Measurements from ENCODE around the gene MBD3L4. TPM values are rescaled to one million over a fixed set of nuclear protein-coding genes. Genes with fewer than 3 reads are reported as not detected.
"Not testable (repeated sequence)": the region's sequence is repeated elsewhere in the genome, so short reads cannot be mapped to it uniquely, and the experiment has no call there.

MBD3L4 gene
- total RNA-seq, 1 donor from 2014 or later, result not detected

DNA sequence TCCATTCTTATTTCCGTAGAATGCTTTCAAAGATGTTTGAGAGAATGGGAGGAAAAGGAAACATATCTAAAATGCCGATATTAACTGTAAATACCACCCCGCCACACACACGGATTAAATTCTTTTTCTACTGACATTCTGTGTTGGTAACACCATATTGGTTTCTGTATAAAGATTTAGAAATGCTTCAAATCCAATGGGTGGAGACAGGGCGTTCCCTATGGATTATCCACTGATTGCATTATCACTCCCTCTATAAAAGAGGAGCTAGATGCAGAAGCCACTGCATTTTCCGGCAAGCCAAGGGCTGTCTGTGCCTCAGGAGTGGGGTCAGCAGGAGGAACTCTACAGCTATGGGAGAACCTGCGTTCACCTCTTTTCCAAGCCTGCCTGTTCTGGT, 9.0 kb upstream of the MBD3L4 start, which contains the start of gene MBD3L2:
MBD3L2 (plus strand) TSS at position 301 of the 400 bp plus-strand sequence; CDS start at position 354, 53 bp downstream.
- DNase-seq (ENCODE audit: low read depth in 2 of 2), result not testable (repeated sequence)

DNA sequence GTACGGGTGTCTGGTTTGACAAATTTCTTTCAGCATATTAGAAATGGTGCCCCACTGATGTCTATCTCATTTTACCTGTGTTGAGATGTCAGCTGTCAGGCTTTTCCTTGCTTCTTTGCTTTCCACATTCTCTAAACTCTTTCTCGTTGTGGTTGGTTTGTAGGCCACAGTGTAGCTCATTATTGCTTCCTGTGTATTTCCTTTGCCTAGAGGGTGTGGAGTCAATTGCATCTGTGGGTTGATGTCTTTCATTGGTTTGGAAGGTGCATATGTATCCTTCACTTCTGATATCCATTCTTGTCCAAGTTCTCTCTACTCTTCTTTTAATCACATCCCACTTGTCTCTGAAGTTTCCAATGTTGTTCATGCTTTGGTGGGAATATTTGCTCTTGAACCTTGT, 1.6 kb upstream of the MBD3L4 start:
- DNase-seq (ENCODE audit: low read depth in 2 of 2), result not testable (repeated sequence)

DNA sequence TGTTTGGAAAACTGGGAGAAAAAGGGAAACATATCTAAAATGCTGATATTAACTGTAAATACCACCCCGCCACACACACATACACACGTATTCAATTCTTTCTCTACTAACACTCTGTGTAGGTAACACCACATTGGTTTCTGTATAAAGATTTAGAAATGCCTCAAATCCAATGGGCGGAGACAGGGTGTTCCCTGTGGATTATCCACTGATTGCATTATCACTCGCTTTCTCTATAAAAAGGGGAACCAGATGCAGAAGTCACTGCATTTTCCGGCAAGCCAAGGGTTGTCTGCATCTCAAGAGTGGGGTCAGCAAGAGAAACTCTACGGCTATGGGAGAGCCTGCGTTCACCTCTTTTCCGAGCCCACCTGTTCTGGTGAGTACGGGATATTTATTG, 9.7 kb downstream of the MBD3L4 start, which contains the start of gene MBD3L5:
MBD3L5 (plus strand) TSS at position 301 of the 400 bp plus-strand sequence; CDS start at position 335, 34 bp downstream.
- not testable (repeated sequence) for DNase-seq (ENCODE audit: low read depth in 2 of 2)

DNA sequence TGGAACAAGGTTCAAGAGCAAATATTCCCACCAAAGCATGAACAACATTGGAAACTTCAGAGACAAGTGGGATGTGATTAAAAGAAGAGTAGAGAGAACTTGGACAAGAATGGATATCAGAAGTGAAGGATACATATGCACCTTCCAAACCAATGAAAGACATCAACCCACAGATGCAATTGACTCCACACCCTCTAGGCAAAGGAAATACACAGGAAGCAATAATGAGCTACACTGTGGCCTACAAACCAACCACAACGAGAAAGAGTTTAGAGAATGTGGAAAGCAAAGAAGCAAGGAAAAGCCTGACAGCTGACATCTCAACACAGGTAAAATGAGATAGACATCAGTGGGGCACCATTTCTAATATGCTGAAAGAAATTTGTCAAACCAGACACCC, 11.2 kb downstream of the MBD3L4 start:
- not testable (repeated sequence) for DNase-seq (ENCODE audit: low read depth in 2 of 2)

DNA sequence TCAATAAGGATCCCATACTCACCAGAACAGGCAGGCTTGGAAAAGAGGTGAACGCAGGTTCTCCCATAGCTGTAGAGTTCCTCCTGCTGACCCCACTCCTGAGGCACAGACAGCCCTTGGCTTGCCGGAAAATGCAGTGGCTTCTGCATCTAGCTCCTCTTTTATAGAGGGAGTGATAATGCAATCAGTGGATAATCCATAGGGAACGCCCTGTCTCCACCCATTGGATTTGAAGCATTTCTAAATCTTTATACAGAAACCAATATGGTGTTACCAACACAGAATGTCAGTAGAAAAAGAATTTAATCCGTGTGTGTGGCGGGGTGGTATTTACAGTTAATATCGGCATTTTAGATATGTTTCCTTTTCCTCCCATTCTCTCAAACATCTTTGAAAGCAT, 18.6 kb downstream of the MBD3L4 start, which contains the start of gene MBD3L2B:
MBD3L2B (minus strand) TSS at position 101 of the 400 bp plus-strand sequence; CDS start at position 67, 34 bp downstream.
- DNase-seq (ENCODE audit: low read depth in 2 of 2), result not testable (repeated sequence)

DNA sequence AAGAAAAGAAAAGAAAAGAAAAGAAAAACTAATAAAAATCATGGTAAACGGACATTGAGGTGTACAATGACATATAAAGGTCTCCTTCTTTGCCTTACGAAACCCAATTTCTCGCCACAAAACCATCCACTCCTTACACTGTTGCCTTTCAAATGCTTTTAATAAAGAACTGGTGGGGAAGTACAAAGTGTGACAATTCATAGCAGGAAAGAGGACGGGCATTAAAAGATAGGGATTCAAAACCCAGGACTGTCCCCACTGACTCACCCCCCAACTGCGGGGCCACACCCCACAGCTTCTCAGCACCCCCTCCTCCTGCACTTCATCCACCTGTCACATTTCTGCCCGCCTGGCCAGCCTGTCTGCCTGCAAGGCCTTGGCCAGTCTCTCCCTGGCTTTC, 21.2 kb downstream of the MBD3L4 start:
- no peak for DNase-seq (ENCODE audit: low read depth in 2 of 2)

DNA sequence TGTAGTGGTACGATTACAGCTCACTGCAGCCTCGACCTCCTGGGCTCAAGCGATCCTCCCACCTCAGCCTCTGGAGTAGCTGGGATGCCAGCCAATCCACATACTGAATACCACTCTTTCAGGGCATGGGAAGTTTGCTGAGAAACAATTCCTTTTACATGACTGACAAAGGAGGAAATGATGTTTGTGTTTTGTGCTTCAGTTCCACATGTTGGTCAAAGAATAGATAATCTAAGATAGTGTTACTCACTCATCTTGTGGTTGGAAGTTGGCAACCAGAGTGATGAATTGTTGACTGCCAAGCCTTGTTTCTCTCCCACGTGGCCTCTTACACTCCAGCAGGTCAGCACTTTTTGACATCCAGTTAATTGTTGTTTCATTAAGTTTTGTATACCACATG, 26.3 kb downstream of the MBD3L4 start:
- peak in 1 of 2 donors; percentile 78 for DNase-seq (ENCODE audit: low read depth in 2 of 2)

DNA sequence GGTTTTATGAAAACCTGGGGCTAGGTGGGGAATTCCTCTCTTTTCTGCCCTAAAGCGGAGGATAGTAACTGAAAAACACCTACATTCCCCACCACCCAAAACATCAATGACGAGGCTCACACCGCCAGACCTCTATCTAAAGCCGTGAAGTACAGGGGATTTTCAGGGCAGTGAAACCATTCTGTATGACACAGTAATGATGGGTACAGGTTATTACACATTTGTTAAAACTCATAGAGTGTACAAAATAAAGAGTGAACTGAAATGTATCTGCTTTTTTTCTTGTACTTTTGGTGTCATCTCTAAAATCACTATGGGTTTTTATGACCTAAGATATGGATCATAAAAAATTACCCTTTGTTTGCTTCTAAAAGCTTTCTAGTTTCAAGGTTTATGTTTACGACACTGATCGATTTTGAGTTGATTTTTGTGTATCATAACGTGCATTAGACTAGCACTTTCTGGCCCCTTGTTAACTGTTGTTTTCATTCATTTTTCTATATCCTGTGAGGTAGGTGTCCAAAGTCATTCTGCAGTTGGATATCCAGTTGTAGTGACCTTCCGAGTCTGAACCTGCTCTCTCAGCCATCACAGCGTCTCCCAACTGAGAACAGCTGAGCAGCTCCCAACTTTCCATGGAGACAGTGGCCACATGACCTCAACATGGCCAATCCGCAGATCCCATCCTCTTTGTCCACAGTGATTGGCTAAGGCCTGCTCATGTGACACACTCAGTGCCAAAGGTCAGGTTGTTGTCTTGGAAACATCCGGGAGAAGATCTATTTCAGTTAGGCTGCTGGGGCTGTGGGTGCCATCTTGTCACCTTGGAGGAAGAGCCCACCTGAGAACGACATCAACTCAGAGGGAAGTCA, 29.0 kb downstream of the MBD3L4 start:
- no peak for DNase-seq (ENCODE audit: low read depth in 2 of 2)

DNA sequence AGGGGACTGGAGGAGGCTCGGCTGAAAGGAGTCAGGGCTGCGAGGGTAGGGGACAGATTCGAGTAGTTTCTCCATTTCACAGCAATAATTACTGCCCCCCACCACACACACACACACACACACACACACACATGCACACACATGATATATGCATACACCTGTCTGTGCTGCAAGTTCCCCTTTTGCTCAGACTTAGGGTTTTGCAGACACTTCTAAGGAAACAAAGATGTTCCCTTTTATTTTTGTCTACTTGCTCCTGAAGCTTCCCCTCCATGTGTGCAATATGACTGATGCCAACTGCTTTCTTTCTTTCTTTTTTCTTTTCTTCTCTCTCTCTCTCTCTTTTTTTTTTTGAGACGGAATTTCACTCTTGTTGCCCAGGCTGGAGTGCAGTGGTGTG, 32.1 kb downstream of the MBD3L4 start:
- DNase-seq (ENCODE audit: low read depth in 2 of 2), result no peak

DNA sequence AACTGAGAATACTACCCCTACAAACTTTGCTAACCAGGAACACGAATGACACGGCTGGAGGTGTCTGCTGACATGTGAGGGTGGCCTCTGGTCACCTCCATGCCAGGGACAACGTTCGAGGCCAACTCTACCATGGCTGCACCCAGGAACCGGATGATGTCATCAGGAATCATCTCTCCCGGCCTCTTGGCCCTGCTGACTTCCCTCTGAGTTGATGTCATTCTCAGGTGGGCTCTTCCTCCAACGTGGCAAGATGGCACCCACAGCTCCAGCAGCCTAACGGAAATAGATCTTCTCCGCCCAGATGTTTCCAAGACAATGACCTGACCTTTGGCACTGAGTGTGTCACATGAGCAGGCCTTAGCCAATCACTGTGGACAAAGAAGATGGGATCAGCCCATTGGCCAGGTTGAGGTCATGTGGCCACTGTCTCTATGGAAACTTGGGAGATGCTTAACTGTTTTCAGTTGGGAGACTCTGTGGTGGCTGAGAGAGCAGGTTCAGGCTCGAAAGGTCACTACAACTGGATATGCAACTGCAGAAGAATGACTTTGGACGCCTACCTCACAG, 33.8 kb downstream of the MBD3L4 start:
- DNase-seq (ENCODE audit: low read depth in 2 of 2), result no peak

DNA sequence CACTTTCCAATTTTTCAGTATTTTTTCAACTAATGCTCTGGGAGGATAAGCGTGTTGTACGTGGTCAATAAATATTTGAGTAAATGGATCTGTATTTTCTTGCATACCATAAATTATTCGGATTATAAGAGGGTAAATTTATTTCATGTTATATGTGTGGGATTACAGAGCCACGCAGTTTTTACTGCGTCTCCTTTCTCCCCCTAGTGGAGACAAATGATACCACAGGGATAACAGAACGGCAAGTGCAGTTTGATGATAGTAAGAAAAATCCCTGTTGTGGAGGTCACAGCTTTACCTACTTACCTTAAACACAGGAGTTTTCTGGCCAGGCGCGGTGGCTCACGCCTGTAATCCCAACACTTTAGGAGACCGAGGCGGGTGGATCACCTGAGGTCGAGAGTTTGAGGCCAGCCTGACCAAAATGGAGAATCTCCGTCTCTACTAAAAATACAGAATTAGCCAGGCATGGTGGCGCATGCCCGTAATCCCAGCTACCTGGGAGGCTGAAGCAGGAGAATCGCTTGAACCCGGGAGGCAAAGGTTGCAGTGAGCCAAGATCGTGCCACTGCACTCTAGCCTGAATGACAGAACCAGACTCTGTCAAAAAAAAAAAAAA, 35.6 kb downstream of the MBD3L4 start:
- peak in 1 of 2 donors; percentile 70 for DNase-seq (ENCODE audit: low read depth in 2 of 2)

DNA sequence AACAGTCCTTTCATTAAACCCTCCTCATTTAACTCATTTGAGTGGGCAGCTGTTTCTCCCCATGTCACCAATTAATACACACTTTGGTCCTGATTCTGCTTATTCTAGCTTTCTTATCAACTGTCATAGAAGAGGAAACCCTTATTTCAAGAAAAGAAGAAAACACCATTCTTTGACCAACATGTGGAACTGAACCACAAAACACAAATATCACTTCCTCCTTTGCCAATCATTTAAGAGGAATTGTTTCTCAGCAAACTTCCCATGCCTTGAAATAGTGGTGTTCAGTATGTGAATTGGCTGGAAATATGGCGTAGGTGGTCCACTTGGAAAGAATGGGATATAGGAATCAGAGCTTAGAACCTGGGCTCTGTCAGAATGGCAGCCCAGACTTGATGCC, 39.2 kb downstream of the MBD3L4 start:
- DNase-seq (ENCODE audit: low read depth in 2 of 2), result no peak

DNA sequence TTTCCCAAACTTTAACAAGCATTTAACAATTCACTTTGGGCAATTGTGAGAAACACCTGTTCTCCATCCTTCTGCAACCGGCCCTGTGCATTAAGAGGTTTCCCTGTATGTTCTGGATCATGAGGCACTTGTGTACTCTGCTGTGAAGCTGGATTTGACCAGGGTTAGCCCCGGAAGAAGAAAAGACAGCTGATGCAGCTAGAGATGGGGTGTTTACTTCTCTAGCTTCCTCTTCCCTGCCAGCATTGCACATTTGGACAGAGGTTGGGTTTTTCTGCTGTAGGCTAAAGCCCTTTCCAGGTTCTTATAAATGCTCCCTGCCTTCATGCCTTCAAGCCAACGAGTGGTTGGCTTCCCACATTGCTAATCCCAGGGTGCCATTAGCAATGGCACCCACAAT, 39.6 kb downstream of the MBD3L4 start:
- DNase-seq (ENCODE audit: low read depth in 2 of 2), result no peak

DNA sequence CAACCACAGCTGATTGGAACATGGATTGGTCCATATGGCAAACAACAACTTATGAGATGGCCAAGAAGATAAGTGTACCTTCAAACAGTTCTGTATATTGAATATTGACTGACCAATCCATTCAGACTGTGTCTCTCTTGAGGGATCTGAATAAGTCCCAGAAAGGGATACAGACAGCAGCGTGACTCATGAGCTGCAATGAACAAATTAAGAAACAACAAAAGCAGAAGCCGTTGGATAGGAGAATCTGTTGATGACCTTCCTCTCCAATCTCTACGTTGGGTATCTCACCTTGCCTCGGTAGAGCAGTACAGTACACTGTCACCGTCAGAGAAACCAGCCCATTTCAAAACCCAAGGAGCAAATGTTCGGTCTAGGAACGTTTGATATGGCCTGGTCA, 40.0 kb downstream of the MBD3L4 start:
- DNase-seq (ENCODE audit: low read depth in 2 of 2), result no peak

DNA sequence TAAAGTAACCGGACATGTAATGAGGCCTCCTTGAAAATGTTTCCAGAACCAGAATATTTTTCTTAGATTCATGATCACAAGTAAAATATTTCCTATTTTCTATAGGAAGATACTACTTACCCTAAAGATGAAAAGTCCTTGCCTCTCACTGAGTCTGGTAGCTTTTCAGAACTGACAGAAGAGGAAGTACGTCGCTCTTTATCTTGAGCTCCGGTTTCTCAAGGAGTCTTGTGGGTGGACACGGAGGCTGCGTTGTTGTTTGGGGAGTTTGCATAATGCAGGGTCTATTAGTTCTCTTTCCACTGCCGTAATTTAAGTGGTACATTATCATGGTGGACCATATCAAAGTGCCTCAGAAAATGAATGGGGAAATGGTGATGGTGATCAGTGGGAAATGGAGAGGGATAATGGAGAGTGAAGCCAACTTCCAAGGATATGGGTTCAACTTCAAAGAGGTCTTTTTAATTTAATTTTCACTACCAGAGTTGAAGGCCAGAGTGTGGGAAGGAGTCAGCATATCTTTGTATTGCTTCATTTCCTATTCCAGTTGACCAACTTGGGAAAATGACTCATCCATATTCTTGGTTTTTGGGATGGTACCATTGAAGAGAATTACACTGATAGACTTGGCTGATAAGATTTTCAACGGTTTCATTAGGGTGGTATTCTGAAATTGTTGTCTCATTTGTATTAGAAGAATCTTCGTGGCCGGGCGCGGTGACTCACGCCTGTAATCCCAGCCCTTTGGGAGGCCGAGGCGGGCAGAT, 42.1 kb downstream of the MBD3L4 start:
- peak in 1 of 2 donors; percentile 48 for DNase-seq (ENCODE audit: low read depth in 2 of 2)

DNA sequence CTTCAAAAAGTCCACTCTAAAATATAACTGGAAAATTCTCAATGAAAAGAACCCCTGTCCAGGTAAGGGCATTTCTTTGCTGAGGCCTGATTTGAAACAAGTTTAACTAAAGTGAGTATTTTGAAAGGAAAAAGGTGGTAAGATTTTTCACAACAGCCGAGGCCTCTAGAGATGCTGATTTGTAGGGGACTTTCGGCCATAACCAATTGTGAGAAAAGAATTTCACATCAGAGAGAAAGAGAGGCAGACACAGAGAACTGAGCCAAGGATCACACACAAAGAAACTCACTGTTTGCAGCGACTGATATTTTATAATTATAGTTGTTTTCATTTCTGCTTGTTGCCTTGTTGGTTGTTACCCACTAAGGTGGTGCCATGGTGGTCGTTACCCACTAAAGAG, 43.2 kb downstream of the MBD3L4 start:
- DNase-seq (ENCODE audit: low read depth in 2 of 2), result no peak

DNA sequence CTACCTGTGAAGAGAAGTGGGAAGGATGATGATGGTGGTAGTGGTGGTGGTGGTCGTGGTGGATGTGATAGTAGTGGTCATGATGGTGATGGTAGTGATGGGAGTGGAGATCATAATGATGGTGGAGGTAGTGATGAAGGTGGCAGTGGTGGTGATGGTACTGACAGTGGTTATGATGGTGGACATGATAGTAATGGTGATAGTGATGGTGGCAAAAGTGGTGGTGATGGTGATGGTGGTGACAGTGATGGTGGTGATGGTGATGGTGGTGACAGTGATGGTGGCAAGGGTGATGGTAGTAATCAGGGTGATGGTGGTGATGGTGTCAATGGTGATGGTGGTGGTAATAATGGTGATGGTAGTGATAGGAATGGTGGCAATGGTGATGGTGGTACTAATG, 44.9 kb downstream of the MBD3L4 start:
- DNase-seq (ENCODE audit: low read depth in 2 of 2), result no peak

DNA sequence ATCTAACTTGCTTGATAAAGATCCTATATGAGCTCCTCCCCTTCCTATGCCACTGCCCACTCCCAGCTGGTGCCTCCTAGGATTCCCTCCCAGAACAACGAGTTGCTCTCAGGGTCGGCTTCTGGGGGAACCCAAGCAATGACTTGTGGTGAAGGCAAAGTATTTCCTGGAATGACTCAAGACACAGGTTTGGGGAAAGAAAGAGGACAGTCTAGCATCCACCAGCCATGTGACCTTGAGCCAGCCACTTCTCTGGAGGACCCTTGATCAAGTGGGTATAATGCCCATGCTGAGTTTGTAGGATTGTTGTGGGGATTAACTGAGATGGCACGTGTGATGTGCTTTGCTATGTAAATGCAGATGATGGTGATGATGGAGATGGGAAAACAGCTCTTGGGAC, 51.7 kb downstream of the MBD3L4 start:
- no peak for DNase-seq (ENCODE audit: low read depth in 2 of 2)

DNA sequence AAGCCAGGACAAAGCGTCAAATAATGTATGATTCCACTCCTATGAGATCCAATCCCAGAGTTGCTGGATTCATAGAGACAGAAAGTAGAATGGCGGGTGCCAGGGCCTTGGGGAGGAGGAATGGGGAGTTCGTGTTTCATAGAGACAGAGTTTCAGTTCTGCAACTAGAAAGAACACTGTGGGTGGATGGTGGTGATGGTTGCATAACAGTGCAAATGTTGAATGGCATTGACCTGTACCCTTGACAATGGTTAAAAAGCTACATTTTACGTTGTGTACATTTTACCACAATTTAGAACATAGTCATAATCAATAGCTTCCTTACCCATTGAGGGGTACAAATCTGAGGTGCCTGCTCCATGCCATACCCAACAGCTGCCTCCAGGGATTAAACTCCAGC, 52.1 kb downstream of the MBD3L4 start:
- no peak for DNase-seq (ENCODE audit: low read depth in 2 of 2)

All from lung microvascular endothelial cell (primary cell).